GM23248 (cell line): ENCODE results near the gene ARHGAP26. TPM values are rescaled to one million over a fixed set of nuclear protein-coding genes. Genes with fewer than 3 reads are reported as not detected.

Experiments used
- DNase-seq: peaks from one replicate; pipeline ENCODE4 v3.0.0-alpha.2; 2015
- H2AFZ ChIP-seq: fragments of 200-600 bp; sonication (generic); 2 replicates; pipeline ENCODE4 v1.6.1; 2016; ENCODE audit warnings: antibody characterized with exemption
- H3F3A ChIP-seq: fragments of 200-600 bp; sonication (generic); 2 replicates; pipeline ENCODE4 v1.6.1; 2016; ENCODE audit warnings: mild to moderate bottlenecking, antibody characterized with exemption, mixed run types; ENCODE audit not compliant: insufficient read depth
- H3K27ac ChIP-seq: fragments of 200-600 bp; sonication (generic); 2 replicates; pipeline ENCODE4 v1.5.1; 2016; ENCODE audit warnings: mild to moderate bottlenecking
- H3K27me3 ChIP-seq: fragments of 200-600 bp; sonication (generic); replicated peaks from 2 replicates; pipeline ENCODE4 v1.6.1; 2016; ENCODE audit warnings: mild to moderate bottlenecking; ENCODE audit not compliant: insufficient read depth
- H3K36me3 ChIP-seq: fragments of 200-600 bp; sonication (generic); 2 replicates; pipeline ENCODE4 v1.6.1; 2016; ENCODE audit warnings: low read depth, mild to moderate bottlenecking
- H3K4me1 ChIP-seq: fragments of 200-600 bp; sonication (generic); 2 replicates; pipeline ENCODE4 v1.6.1; 2016; ENCODE audit warnings: mild to moderate bottlenecking; ENCODE audit not compliant: insufficient read depth
- H3K4me2 ChIP-seq: fragments of 200-600 bp; sonication (generic); one replicate; pipeline ENCODE4 v1.6.1; 2016; ENCODE audit warnings: mild to moderate bottlenecking; ENCODE audit not compliant: unreplicated experiment
- H3K4me3 ChIP-seq: fragments of 200-600 bp; sonication (generic); 2 replicates; pipeline ENCODE4 v1.5.1; 2016; ENCODE audit warnings: mild to moderate bottlenecking
- H3K79me2 ChIP-seq: fragments of 200-600 bp; sonication (generic); 2 replicates; pipeline ENCODE4 v1.6.1; 2016; ENCODE audit warnings: mild to moderate bottlenecking; ENCODE audit not compliant: insufficient read depth
- H3K9ac ChIP-seq: fragments of 200-600 bp; sonication (generic); 2 replicates; pipeline ENCODE4 v1.6.1; 2016; ENCODE audit warnings: mild to moderate bottlenecking
- H3K9me2 ChIP-seq: fragments of 200-600 bp; sonication (generic); 2 replicates; pipeline ENCODE4 v1.6.1; 2016; ENCODE audit warnings: mixed run types, mild to moderate bottlenecking, moderate library complexity; ENCODE audit not compliant: insufficient read depth
- H3K9me3 ChIP-seq: fragments of 200-600 bp; sonication (generic); one replicate; pipeline ENCODE4 v1.6.1; 2017; ENCODE audit warnings: low read depth
- H4K20me1 ChIP-seq: fragments of 200-600 bp; sonication (generic); 2 replicates; pipeline ENCODE4 v1.6.0; 2016; ENCODE audit not compliant: insufficient read depth
- EZH2 ChIP-seq: fragments of 200-600 bp; sonication (generic); IDR thresholded peaks from 2 replicates; pipeline ENCODE4 v1.6.1; 2018; ENCODE audit warnings: antibody characterized with exemption, mild to moderate bottlenecking; ENCODE audit not compliant: insufficient read depth, poor library complexity, severe bottlenecking
- EZH2phosphoT487 ChIP-seq: fragments of 200-600 bp; sonication (generic); IDR thresholded peaks from 2 replicates; pipeline ENCODE4 v1.6.1; 2018; ENCODE audit warnings: antibody characterized with exemption, moderate library complexity, mild to moderate bottlenecking, low read depth; ENCODE audit not compliant: insufficient read depth
- WGBS, 2 experiments: methylation state at CpG; one replicate each; pipeline ENCODE4 v1.1.6; 2015 to 2017; ENCODE audit warnings: low lambda C conversion rate in 2 of 2, low coverage in 1 of 2; ENCODE audit errors: missing lambda C conversion rate in 2 of 2; 5-methylcytosine and 5-hydroxymethylcytosine counted together
- in situ Hi-C: fragments of 300-500 bp; cut with MboI; formaldehyde crosslinking; loops from 2 replicates; pipeline ENCODE4 v1.15.0; 2020
- polyA plus RNA-seq: library from polyadenylated mRNA; unstranded; fragments of >200 nt; fragmentation: Nextera tagmentation; extraction: Ambion mirVana; gene quantifications from 2 replicates; pipeline ENCODE4 v1.2.1, GENCODE V29; 2016
- total RNA-seq: library from RNA; depleted of rRNA; stranded (reverse); fragments of >200 nt; shearing (Covaris generic); gene quantifications from 2 replicates; pipeline ENCODE4 v1.2.3, GENCODE V29; 2014

Gene ARHGAP26
- total and polyA plus RNA-seq, 2 experiments from 2014 or later: 1.6 to 1.7 TPM

DNA sequence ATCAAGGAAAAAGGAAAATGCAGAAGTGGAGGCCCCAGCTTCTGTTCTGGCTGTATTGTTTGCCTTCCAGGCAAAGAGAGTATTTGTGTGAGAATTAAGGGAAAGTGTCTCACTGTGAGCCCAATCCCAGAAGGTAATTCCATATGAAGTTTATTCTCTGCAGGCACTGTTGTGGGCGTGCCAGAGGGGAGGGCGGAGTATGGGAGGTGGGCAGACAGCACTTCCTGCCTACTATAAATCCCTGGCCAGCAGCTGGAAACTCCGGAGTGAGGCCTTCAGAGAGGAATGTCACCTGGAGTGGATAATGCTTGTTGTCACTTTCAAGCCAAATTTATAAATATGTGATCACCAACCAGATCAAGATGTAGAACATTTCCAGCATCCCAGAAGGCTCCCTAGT lies 209.5 kb downstream of the ARHGAP26 start:
- Histone ChIP-seq H3K4me2 (no peak overlapping the region), H3K4me1 (peaks cover 46% of the 10 kb centered on the region), H3K9ac (no peak overlapping the region), H3K27me3 (no peaks in the 10 kb centered on the region), H3K79me2 (no peaks in the 10 kb centered on the region), H3K27ac (no peak overlapping the region), H3F3A (peaks cover 54% of the 10 kb centered on the region), H3K4me3 (no peak overlapping the region), H4K20me1 (no peaks in the 10 kb centered on the region), H3K9me2 (no peaks in the 10 kb centered on the region), H3K36me3 (no peaks in the 10 kb centered on the region), H3K9me3 (no peaks in the 10 kb centered on the region), H2AFZ (no peak overlapping the region)
- DNase-seq: no peak
- in situ Hi-C loops: no loop called here
- WGBS, 2 experiments: 93 to 95% methylated on average over 3 of the region's 3 CpGs
- TF ChIP-seq EZH2phosphoT487 (no peak), EZH2 (no peak)

- H3K9me3 ChIP-seq: no peaks in the 10 kb centered on the region
- peak; percentile 33 for DNase-seq
- TF ChIP-seq EZH2 (no peak), EZH2phosphoT487 (no peak)
- H3K4me1 ChIP-seq: peaks cover 46% of the 10 kb centered on the region
- no peaks in the 10 kb centered on the region for H3K36me3 ChIP-seq
- peak overlapping the region; percentile 57 for H3K4me2 ChIP-seq
- no peak overlapping the region for H3K9ac ChIP-seq
- H3K4me3 ChIP-seq: 0 out of 2 replicates have a peak overlapping the region, but pooled peaks have one; percentile 43
- no peaks in the 10 kb centered on the region for H4K20me1 ChIP-seq
- in situ Hi-C loops: no loop called here
- peaks cover 53% of the 10 kb centered on the region for H3F3A ChIP-seq
- H3K27ac ChIP-seq: peak overlapping the region; percentile 64
- 16 to 18% methylated on average over 5 of the region's 5 CpGs for WGBS, 2 experiments
- no peaks in the 10 kb centered on the region for H3K27me3 ChIP-seq
- H3K9me2 ChIP-seq: no peaks in the 10 kb centered on the region
- peak overlapping the region; percentile 54 for H2AFZ ChIP-seq
- no peaks in the 10 kb centered on the region for H3K79me2 ChIP-seq
These were observed 211.3 kb downstream of the ARHGAP26 start for GRCh38 chr5:142981475-142981874.

GRCh38 chr5:142981886-142982820 lies 212.0 kb downstream of the ARHGAP26 start:
- H3K4me2 ChIP-seq: peak overlapping the region; percentile 57
- TF ChIP-seq EZH2phosphoT487 (no peak), EZH2 (no peak)
- H3K9me3 ChIP-seq: no peaks in the 10 kb centered on the region
- H3F3A ChIP-seq: peaks cover 46% of the 10 kb centered on the region
- no peaks in the 10 kb centered on the region for H3K9me2 ChIP-seq
- no peaks in the 10 kb centered on the region for H3K27me3 ChIP-seq
- peaks cover 42% of the 10 kb centered on the region for H3K4me1 ChIP-seq
- peak overlapping the region; percentile 64 for H3K27ac ChIP-seq
- peak overlapping the region; percentile 43 for H3K4me3 ChIP-seq
- DNase-seq: peak; percentile 84
- H2AFZ ChIP-seq: peak overlapping the region; percentile 54
- no peaks in the 10 kb centered on the region for H4K20me1 ChIP-seq
- H3K9ac ChIP-seq: 0 out of 2 replicates have a peak overlapping the region, but pooled peaks have one; percentile 6
- WGBS, 2 experiments: 8 to 10% methylated on average over 6 of the region's 6 CpGs
- no peaks in the 10 kb centered on the region for H3K36me3 ChIP-seq
- in situ Hi-C loops: no loop called here
- H3K79me2 ChIP-seq: no peaks in the 10 kb centered on the region

- H3K27ac ChIP-seq: peak overlapping the region; percentile 64; the same call in 1 of the 2 replicates
- no peak overlapping the region for H3K4me3 ChIP-seq
- H3K36me3 ChIP-seq: no peaks in the 10 kb centered on the region
- H4K20me1 ChIP-seq: no peaks in the 10 kb centered on the region
- no peak overlapping the region for H3K9ac ChIP-seq
- WGBS, 2 experiments: 95 to 99% methylated on average over 4 of the region's 4 CpGs
- H2AFZ ChIP-seq: 0 out of 2 replicates have a peak overlapping the region, but pooled peaks have one; percentile 54
- no peaks in the 10 kb centered on the region for H3K79me2 ChIP-seq
- peaks cover 37% of the 10 kb centered on the region for H3K4me1 ChIP-seq
- H3K9me3 ChIP-seq: no peaks in the 10 kb centered on the region
- in situ Hi-C loops: no loop called here
- DNase-seq: no peak
- no peaks in the 10 kb centered on the region for H3K9me2 ChIP-seq
- H3F3A ChIP-seq: peaks cover 42% of the 10 kb centered on the region
- TF ChIP-seq EZH2phosphoT487: no peak
- no peak for TF ChIP-seq EZH2
- H3K27me3 ChIP-seq: no peaks in the 10 kb centered on the region
- H3K4me2 ChIP-seq: peak overlapping the region; percentile 57
These were observed 212.6 kb downstream of the ARHGAP26 start for GRCh38 chr5:142982821-142983200.
